Activated T-cell treated with anti-CD3 and anti-CD28 coated beads for 4 hours (primary cell): ENCODE measurements around the gene GTPBP8.
A peak's percentile ranks its signal among the peaks of the same experiment; 100 is the strongest.
"Not testable (repeated sequence)": the region's sequence is repeated elsewhere in the genome, so short reads cannot be mapped to it uniquely, and the experiment has no call there.

Experiments
- DNase-seq: peaks from one replicate; pipeline ENCODE4 v3.0.0-alpha.2; 2020

GTPBP8 gene

DNA sequence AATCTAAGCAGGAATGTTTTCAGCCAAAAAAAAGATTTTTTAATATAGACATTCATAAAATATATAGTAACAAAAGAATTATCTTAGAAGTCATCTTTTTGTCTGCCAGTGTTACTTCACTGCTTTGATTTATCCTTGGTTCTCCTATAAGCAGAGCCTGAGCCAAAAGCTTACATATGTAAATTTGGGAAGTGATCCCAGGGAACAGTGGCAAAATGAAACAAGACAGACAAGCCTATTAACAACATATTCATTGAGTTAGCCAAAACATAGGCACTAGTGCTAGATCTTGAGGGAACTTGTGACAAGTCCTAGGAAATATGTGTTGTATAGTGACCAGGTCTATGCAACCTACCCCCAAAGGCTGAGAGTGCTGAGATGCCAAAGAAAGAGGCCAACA, 11.3 kb downstream of the GTPBP8 start:
- no peak for DNase-seq

DNA sequence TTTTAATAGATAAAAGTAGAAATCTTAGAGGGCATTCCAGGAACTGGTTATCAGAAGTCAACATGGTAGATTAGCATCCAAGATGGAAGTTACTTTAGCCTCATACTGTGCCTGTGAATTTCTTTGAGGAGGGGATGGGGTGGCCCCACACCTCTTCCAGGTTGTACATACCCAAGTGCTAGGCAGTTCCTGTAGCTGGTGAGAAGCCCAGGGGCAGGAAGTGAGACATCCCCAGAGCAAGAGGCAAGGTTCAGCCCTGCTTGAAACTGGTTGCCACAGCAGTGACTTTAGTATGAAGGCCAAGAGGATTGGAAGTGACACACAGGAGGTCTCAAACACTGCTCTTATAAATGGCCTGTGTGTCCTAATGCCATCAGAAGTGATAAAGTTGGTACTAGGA, 11.9 kb downstream of the GTPBP8 start:
- no peak for DNase-seq

GRCh38 chr3:113005611-113006010, 14.8 kb downstream of the GTPBP8 start:
- no peak for DNase-seq

- DNase-seq, result no peak
Observed at GRCh38 chr3:113006359-113007056, 15.7 kb downstream of the GTPBP8 start.

DNA sequence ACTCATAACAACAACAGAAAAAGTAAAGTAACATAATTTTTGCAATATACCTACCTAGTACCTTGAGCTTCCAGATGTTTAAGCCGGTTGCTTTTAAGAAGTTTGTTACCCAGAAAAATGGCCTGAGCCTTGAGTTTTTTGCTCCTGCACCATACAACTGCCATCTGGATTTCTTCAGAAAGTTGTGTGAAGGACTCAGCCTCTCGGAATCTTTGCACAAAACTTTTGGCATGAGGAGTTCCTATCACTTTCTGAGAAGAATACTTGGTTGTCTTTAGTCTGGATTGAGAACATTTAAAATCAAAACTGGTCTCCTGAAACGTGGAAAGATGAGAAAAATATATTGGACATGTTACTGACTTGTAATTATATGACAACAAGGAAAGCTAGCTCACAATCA, 17.3 kb downstream of the GTPBP8 start:
- DNase-seq, result no peak

- DNase-seq, result no peak
Observed at GRCh38 chr3:113013593-113013992, 22.8 kb downstream of the GTPBP8 start.

DNA sequence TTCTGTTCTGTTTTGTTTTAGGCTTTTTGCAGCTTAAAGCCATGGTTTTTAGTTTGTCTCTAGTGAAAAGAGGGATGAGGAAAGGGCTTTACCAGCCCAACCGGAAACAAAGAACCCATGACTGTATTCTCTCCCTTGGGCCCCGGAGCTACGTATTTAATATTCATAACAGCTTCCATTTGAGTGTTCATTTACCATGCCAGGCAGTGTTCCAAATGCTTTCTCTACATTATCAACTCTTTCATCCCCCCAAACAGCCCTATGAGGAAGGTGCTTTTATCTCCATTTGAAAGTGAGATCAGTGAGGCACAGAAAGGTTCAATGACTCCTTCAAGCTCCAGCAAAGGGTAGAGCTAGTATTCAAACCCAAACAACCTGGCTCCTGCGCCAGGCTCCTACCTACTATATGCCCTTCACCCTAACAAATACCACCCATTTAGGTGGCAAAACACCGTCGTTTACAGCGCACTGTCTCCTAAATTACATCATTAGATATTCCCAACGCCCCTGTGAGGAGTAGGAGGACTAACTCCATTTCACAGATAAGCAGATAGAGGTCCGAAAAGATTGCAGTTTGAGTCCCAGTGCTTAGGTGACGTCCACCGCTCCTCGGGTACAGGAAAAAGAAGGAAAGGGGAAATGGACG, 27.9 kb downstream of the GTPBP8 start:
- DNase-seq, result no peak

GRCh38 chr3:113019182-113020137, 28.7 kb downstream of the GTPBP8 start:
- DNase-seq, result peak; percentile 77

DNA sequence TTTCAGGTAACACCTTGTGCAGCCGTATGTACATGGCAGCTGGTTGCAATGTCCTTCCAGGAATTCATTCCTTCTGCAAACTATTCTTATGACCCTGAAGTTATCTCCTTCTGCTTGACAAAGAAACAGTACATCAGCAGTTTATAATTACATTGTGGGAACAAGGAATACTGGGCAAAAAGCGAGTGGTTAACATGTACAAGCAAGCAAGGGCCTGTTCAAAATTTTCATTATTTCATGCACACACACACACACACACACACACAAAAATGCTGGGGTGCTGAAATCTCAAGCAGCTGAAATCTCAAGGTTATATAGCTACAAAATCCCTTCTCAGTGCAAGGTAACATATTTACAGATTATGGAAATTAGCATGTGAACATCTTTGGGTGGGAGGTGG, 30.7 kb downstream of the GTPBP8 start:
- DNase-seq, result no peak

DNA sequence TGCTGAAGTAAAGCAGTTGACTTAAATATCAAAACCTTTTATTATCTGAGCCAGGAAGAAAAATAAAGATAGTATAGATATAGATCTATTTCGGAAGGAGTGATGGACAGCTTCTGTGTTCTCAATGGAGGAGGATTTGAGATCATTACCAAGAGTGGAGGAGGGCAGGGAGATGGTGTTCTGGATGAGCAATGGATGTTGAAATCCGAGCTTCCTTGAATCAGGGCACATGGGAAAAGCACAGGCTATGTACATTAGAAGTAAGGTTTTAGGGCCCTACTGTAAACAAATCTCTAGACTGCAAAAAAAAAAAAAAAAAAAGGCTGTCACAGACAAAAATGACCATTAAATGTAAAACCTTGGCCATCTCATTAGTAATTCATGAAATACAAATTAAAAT, 43.2 kb downstream of the GTPBP8 start:
- no peak for DNase-seq

DNA sequence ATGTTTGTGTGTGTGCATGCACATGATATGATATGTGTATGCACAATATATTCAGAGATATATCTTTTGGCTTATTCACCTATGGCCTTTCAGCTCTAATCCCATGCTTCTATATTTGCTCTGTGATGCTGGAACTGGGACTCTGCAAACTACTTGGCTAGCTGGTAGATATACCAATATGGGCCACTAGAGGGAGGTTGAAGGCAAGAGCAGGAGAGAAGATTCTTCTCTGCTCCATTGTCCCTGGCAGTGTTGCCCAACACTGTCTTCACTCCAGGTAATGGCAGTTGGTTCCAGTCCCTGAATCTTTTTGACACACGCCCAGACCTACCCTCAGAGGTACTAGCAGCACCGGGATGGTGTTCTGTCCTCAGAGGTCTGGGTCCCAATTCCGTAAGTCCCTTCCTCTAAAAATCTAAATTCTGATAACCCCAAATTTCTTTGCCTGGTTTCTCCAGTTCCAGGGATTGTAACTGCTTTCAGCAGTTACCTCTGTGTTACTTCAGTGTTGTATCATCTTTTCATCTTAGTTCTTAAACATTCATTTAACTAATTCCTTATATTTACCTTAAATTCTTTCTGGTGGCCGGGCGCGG, 44.7 kb downstream of the GTPBP8 start:
- peak; percentile 29 for DNase-seq

GRCh38 chr3:113038328-113038727, 47.5 kb downstream of the GTPBP8 start:
- no peak for DNase-seq

DNA sequence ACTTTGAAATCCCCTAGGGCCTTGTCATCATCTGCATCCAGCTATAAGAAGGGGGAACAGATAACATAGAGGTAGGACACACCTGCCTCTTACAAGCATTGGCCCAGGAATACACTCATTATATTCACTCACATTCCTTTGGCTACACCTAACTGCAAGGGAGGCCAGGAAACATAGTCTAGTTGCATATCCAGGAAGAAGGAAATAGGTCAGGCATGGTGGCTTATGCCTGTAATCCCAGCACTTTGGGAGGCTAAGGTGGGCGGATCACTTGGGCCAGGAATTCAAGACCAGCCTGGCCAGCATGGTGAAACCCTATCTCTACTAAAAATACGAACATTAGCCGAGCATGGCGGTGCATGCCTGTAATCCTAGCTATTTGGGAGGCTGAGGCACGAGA, 48.8 kb downstream of the GTPBP8 start:
- no peak for DNase-seq

DNA sequence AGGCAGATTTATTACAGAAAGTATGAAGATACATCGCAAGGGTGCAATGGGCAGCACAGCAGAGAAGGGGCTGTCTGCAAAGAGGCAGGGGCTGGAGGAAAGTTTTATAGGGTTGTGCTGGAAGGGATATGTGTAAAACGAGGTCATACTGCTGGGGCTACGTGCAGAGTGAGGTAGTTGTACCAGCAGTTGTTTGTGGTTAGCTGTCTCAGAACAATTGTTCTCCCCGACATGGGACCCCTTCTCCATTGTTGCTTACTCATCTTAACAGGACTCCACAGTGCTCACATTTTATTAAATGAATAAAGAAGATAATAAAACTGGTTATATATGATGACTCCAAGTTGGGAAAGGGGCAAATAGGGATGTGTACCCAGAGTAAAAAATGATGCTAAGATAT, 49.4 kb downstream of the GTPBP8 start:
- DNase-seq, result no peak

DNA sequence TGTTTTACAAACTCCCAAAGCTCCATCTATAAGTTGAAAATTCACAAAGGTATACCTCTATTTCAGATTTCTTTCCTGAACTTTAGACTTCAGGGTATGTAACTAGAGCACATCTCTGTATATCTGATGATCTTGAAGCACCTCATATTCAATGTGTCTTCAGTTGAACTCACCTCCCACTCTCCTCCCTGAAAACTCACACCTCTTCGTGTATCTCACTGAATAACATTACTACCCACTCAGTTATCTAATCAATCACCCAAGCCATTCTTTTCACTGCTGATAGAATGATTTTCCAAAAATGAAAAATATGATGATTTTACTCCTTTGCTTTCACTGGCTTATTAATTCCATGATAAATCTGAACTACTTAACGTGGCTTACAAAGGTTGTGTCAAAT, 52.9 kb downstream of the GTPBP8 start:
- DNase-seq, result no peak

DNA sequence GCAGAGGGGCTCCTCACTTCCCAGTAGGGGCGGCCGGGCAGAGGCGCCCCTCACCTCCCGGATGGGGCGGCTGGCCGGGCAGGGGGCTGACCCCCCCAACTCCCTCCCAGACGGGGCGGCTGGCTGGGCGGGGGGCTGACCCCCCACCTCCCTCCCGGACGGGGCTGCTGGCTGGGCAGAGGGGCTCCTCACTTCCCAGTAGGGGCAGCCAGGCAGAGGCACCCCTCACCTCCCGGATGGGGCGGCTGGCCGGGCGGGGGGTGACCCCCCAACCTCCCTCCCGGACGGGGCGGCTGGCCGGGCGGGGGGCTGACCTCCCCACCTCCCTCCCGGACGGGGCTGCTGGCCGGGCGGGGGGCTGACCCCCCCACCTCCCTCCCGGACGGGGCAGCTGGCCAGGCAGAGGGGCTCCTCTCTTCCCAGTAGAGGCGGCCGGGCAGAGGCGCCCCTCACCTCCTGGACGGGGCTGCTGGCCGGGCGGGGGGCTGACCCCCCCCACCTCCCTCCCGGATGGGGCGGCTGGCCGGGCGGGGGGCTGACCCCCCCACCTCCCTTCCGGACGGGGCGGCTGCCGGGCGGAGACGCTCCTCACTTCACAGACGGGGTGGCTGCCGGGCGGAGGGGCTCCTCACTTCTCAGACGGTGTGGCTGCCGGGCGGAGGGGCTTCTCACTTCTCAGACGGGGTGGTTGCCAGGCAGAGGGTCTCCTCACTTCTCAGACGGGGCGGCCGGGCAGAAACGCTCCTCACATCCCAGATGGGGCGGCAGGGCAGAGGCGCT, 55.6 kb downstream of the GTPBP8 start:
- DNase-seq, result not testable (repeated sequence)

DNA sequence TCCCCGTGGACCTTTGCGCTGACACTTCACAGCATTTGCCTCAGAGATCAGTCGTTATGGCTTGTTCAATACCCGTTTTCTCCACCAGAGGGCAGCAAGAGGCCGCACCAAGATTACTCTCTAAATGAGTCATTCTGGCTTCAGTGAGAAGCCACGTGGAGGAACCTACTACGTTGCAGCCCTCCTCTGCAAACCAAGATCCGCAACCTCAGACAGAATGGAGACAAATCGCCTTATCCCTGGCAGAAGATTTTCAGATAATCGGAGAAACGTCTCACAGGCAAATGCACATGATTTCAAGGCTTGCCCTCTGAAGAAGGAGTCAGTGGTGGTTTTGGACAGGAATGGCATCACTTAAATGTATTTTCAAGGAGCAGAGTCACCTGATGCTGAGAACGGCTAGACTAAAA, 60.5 kb downstream of the GTPBP8 start:
- DNase-seq, result peak; percentile 92
